HS-5 (cell line): ENCODE data around the gene PKD1.
"Not testable (repeated sequence)": the region's sequence is repeated elsewhere in the genome, so short reads cannot be mapped to it uniquely, and the experiment has no call there.

Source experiments
- DNase-seq: peaks from one replicate; pipeline ENCODE4 v3.0.0-alpha.2; 2012; ENCODE audit warnings: low read depth

Gene PKD1

DNA sequence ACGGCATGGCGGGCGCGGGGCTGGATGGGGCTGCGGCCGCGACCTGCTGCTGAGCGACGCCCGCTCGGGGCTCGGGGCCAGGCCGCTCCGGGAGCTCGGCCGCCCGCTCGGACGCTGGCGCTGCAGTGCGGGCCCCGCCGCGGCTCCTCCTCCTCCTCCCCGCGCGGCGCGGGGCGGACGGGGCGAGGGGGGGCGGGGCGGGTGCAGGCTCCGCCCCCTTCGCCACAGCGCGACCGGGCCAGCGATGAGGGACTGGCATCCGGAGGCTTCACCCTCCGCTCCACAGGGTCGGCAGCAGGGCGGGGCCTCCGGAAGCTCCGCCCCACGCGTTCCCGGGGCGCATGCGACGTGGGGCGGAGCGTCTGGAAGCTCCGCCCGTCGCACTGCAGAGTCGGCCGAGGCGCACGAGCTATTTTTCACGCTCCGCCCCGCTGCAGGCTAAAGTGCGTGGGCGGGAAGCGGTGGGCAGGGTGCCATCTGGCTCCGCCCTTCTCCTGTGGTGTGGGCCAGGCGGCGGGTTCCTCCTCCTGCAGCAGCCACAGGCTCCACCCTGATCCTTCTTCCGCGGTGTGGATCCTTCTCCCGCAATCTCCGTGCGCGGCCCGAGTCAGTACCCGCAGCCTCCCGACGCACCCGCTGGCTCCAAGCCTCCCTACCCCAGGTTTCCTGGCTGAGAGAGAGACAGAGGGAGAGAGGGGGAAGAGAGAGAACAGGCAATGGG, at the start of gene PKD1:
TSS of gene PKD1 (minus strand) at position 129 of the 721 bp plus-strand sequence. CDS start 209 bp downstream, outside the sequence.
- DNase-seq: not testable (repeated sequence)

DNA sequence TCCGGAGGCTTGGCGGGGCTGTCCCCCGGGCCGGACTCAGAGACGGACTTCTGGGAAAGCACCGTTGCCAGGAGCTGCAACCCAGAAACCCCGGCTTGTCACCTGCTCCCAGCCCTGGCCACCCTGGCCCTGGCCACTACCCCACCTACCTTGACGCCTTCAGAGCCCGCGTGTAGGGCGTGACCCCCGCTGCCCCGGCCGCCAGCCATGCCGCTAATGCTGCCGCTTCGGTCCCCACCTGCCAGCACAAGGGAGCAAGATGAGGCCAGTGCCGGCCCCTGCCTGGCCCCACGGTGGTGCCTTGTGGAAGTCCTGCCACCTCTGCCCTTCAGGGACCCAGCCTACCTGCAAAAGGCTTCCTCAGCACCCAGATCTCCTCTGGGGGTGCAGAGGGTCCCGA, 49.3 kb upstream of the PKD1 start:
- DNase-seq: no peak

DNA sequence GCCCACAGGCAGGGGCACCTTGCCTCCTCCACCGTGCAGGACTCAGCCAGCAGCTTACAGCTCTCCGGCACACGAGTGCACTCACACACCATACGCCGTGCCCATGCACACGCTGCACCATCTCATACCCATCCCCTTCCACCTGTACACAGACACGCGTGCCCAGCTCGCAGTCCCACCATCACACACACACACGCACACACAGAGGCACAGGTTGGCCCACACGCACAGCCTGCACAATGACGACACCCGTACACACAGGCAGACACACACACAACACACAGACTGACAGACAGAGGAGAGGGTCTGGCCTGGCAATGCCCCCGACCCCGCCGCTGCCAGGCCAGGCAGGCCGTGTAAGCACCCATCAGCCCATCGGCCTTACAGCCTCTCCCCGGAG, 48.6 kb upstream of the PKD1 start:
- DNase-seq: no peak

DNA sequence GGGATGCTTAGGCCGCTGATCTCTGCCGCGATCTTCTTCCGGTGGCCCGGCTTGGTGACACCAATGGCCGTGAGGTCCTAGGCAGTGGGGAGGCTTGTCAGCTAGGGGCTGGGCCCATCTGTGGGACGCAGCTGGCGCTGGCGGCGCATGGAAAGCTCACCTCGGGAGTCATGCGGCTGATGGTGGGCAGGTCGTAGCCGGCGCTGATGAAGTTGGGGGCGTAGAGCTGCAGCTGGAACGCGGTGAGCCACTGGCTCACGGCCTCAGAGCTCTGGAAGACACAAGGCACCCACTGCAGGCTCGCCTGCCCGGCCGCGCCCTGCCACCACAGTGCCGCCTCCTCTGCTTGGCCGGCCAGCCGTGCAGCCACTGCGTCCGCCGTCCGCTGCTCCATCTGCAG, 48.0 kb upstream of the PKD1 start:
- DNase-seq: no peak

DNA sequence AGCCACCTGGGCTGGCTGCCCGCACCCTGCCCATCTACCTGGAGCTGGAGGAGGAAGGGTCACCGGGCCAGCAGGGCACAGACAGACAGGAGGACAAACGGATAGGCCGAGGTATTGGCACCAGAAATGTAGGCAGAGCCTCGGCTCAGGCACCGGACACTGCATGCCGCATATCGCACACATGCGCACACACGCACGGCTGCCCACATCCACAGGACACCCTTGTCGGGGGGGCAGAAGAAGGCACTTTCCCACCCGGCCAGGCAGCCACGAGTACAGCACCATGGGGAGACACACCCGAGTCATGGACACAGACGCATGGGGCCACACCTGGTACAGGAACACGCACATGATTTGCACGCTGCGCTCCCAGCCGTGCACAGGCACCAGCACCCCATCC, 46.3 kb upstream of the PKD1 start:
- DNase-seq: no peak

DNA sequence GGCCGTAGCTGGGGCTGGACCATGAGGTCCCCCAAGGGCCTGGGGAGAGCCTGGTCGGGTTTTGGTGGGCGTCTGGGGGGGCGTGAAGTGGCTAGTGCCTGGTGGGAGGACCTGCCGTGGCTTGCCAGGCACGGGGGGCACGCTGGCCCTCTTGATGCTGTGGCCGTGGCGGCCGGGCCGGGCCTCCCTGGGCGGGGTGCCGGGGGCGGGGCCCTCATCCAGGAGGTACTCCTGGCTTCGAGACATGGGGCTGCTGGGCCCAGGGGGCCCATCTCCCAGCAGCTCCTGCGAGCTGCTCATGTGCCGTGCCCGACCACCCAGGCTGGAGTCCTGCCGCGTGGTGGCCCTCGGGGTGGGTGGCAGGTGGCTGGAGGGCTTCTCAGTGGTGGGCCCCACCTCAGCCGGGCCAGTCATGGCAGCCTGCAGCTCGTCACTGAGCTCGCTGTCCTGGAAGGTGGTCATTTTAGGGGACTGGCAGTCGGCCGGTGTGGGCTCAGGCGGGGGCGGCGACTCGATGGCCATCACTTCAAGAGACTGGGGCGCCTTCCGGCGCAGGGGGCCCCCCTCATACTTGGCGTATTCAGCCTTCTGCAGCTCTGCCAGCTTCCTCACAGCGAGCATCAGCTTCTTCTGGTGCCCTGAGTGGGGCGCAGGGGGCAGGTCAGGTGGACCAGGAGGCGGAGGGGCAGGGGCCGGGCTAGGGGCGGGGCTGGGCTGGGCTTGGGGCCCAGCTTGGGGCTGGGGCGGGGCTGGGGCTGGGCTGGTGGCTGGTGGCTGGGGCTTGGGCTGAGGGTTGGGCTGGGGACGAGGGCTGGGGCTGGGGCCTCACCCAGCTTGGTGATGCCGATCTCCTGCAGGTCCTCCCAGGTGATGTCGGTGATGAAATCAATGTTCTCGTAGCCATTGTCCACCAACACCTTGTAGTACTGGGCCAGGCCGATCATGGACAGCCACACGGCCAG, 45.5 kb upstream of the PKD1 start:
- DNase-seq: no peak

DNA sequence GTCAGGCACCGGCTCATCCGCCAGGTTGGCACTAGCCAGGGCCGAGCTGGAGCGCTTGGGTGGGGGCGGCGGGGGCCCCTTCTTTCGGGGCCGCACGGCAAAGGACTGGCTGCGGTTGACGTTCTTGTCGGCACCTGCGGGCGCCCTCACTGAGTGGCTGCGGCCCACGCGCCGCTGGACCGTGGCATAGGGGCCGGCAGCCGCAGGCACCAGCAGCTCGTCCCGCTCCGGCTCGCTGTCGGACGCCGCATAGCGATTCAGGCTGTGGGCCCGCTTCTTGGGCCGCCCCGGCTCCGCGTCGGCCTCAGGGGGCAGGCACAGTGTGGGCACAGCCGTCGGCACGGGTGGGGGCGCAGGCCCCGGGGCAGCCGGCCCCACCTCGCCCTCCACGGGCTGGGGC, 44.8 kb upstream of the PKD1 start:
- no peak for DNase-seq

DNA sequence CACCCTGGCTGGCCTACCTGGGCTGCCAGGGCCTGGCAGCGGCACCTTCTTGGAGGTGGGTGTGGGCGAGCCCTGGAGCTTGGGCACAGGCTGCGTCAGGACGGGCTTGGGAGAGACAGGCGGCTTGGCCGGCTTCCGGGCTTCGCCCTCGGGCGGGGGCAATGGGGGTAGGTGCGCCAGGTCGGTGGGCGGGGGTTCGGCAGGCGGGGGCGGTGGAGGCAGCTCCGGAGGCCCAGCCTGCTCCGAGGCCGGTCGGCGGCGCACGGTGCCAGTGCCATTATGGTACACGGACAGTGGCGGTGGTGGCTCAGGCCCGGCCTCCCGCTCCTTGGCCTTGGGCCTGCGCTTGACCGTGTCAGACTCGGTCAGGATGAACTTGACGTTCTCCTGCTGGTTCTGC, 43.9 kb upstream of the PKD1 start:
- DNase-seq: no peak

DNA sequence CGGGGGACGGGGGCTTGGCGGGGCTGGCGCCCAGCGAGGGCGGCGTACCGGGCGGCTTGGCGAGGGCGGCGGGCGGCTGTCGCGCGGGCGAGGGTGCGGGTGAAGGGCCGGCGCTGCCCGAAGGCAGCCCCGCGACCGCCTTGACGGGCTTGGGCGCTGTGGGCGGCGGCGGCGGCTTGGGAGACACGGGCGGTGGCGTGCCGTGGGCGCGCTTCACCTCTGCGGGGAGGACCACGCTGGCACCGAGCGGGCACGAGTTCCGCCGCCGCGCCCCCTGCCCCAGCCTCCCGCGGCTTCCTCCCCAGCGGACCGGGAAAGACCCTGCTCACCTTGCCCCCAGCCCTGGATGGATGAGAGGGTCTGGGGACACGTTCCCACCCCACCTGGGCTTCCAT, 43.4 kb upstream of the PKD1 start:
- no peak for DNase-seq

DNA sequence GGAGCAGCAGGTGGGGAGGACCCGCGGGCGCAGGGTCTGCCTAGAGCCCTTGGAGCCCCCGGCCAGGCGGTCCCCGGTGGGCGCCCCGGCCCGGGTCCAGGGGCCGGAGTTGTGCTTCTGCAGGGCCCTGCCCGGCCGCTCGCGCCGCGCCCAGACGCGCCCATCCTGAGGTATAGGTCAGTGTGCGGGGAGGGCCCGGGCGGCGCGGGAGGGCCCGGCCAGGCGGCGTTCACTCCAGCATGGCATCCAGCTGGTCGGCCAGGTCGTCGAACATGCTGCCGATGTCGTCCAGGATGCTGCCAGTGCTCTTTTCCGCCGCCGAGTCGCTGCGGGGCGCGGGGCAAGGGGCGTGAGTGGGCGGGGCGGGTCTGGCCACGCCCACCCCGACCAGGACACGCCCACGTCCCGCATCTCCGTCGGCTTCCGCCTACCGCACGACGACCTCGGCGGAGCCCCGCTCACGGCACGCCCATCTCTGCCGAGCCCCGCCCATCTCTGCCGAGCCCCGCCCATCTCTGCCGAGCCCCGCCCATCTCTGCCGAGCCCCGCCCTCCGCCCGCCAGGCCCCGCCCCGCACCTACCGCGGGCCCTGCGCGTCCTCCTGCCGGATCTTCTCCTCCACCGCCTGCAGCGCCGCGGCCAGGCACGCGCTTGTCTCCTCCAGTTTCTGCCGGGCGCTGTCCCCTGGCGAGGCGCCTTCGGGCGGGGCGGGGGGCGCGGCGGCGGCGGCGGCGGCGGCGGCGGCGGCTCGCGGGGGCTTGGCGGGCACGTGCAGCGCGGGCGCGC, 42.8 kb upstream of the PKD1 start:
- DNase-seq: no peak

DNA sequence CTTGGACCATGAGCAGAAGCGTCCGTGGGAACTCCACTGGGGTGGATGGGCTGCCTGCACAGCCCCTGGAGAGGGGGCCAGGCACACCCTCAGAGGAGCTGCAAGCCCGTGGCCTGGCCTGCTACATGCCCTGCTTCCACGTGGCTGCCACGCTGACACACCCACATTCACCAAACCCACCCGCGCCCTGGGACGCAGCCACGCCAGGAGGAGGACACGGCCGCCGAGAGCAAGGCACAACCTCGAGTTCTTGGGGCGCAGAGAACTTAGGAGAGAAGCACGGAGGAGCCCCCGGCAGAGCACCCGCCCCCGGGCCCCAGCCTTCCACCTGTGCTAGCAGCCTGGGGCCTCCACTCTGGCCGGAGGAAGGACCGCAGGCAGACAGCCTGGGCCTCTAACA, 41.9 kb upstream of the PKD1 start:
- DNase-seq: no peak

DNA sequence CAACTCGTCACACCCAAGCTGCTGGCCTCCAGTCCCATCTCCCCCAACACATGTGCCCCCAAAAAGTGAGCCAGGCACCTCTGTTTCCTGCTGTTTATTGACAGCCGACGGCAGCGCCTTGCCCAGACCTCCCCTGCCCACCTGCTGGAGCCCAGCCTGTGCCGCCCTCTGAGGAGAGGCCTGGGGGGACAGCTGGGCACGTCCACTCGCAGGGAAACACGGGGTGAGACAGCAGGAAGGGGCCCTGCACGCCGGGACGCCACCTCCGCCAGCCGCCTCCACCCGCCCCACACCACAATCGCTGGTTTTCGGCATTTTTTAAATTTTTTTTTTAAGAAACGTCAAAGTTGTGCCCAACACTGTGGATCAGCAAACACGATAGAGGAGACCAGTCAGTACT, 41.4 kb upstream of the PKD1 start:
- DNase-seq: no peak

DNA sequence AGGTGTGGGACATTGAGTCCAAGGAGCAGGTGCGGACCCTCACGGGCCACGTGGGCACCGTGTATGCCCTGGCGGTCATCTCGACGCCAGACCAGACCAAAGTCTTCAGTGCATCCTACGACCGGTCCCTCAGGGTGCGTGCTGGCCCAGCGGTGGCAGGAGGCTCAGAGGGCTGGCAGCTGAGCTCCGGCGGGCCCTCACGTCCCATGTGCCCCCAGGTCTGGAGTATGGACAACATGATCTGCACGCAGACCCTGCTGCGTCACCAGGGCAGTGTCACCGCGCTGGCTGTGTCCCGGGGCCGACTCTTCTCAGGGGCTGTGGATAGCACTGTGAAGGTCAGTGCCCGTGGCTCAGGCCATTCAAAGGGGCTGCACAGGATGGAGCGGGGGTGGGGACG, 40.3 kb upstream of the PKD1 start:
- DNase-seq: no peak

DNA sequence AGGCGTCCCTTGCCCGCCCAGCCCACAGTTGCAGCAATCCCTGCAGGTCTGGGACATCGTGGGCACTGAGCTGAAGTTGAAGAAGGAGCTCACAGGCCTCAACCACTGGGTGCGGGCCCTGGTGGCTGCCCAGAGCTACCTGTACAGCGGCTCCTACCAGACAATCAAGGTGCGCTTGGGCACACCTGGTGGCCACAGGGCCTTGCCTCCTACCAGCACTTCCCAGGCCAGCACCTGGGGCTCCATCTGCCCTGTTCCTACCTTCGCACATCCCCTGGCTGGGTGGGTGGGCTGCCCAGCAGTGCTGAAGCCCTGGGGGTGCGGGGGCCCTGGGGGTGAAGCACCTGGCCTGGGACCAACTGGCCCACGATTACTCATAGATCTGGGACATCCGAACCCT, 39.8 kb upstream of the PKD1 start:
- DNase-seq: no peak

DNA sequence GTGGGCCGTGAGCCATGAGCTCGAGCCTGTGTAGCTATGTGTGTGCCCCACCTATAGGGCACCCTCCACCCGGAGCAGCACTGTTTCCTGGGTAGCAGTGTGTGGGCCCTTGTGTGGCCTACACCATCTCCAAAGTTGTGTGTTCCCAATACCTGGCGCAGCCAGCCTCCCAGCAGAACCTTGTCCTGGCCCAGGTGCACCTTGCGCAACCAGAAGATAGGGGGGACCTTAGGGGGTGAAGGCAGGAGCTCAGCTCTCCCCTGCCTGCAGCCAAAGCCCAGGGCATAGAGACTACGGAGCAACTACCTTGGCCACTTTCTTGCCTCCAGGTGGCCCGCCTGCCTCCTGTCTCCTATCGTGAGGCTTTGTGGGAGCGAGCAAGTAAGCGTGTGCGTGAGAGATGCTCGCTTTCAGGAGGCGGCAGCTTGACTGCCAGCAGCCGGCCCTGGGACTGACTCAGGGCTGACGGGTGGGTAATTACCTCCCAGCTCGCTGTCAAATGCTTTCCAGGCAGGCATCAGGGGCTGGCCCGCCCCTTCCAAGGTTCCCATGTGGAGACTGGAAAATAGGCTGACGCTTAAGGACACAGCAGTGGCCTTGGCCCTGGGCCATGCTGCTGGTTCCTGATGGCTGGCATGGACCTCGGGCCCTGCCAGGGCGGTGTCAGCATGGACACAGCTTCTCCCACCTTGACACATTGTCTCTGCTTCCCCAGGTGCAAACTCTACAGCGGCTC, 38.9 kb upstream of the PKD1 start:
- no peak for DNase-seq

DNA sequence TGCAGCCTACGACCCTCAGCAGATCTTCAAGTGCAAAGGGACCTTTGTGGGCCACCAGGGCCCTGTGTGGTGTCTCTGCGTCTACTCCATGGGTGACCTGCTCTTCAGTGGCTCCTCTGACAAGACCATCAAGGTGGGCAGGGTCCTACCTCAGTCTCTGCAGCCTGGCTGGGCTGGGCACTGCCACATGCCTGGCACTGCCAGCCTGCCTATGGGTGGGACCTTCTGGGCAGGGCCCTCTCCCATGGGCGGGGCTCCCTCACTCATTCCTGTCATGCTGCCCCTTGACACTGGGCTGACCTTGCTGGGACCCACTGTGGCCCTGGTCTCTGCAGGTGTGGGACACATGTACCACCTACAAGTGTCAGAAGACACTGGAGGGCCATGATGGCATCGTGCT, 38.2 kb upstream of the PKD1 start:
- no peak for DNase-seq

DNA sequence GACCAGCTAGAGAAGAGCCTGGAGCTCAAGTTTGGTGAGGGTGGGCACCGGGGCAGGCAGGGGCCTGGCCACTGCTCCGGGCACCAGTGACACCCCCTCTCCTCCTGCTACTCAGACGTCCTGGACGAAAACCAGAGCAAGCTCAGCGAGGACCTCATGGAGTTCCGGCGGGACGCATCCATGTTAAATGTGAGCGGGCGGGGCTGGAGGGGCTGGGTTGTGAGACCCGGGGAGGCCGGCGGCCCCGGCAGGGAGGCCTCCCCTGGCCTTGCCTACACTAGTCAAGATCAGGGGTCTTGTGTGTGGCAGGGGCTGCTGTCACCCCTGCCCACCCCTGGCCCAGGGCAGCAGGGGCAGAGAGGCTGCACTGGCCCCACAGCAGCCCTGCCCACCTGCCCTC, 37.7 kb upstream of the PKD1 start:
- no peak for DNase-seq

DNA sequence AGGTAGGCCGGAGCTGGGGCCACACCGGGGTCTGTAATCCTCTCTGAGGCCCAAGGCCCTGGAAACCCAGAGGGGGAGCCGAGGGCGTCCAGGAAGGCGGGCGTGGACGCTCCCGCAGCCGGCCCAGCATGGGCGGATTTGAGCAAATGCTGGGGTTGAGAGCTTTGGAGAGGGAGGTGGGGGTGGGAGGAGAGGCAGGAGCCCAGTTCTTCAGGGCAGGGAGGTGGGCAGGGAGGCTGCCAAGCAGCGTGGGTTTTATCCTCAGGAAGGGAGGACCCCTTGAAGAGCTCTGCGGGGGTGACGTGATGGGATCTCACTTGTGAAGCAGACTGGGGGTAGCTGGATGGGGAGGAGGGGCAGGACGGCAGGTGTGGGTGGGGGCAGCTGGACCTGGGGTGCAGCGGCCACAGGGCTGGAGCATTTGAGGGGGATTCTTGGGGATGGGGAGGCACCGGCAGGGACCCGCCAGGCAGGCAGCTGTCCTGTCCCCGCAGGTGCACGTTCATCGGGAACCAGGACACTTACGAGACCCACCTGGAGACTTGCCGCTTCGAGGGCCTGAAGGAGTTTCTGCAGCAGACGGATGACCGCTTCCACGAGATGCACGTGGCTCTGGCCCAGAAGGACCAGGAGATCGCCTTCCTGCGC, 37.1 kb upstream of the PKD1 start:
- DNase-seq: no peak

DNA sequence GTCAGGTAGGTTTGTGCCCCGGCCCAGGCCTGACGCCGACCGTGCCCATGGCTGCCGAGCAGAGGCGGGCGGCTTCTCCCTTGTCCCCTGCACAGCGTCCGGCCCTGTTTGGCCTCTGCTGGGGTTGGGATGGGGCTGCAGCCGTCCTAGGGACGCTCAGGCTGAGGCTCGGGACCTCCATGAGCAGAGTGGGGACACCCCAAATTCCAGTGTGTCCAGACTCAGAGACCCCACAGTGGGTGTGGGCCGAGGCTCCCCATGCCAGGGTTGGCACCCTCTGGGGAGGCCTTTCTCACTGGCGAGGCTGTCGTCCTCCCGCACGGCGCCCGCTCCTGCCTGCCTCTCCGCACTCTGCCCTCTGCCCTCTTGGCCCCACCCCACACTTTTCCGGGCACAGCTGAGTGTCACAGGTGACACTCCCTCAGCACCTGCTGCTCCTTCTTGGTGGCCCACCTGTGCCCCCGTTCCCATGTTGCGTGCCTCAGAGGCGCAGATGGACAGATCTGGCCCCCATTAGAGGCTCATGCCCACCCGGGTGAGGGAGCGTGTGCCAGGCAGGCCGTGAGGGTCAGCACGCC, 36.0 kb upstream of the PKD1 start:
- DNase-seq: no peak

DNA sequence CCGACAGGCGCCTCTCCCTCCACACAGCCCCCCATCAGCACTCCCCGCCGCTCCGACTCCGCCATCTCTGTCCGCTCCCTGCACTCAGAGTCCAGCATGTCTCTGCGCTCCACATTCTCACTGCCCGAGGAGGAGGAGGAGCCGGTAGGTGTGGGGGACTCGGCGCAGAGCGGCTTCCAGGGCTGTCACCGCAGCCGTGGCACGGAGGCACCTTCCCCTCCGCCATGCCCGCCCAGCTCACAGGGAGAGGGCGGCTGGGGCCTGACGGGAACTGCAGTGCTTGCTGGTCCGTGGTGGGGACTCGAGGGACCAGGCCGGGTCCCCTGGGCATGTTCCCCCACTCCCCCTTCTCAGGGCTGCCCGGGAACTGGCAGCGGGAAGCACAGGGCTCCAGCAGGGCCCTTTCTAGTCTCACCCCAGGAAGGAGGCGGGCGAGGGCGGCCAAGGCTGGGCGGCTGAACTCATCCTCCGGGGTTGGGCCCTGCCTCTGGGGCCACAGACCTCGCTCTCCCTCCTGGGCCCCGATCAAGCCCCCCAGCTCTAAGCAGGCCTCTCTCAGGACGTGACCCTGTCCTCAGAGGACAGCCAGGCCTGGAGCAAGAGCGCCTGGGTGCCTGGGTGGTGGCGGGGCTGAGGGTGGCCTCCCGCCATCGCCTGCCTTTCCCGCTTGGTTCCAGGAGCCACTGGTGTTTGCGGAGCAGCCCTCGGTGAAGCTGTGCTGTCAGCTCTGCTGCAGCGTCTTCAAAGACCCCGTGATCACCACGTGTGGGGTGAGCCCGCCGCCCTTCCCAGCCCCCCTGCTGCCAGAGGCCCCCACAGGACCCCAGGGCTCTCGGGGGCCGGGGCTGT, 35.1 kb upstream of the PKD1 start:
- DNase-seq: no peak
